ENCODE measurements around the gene CCDC106.
A peak's percentile ranks its signal among the peaks of the same experiment; 100 is the strongest.

DNA sequence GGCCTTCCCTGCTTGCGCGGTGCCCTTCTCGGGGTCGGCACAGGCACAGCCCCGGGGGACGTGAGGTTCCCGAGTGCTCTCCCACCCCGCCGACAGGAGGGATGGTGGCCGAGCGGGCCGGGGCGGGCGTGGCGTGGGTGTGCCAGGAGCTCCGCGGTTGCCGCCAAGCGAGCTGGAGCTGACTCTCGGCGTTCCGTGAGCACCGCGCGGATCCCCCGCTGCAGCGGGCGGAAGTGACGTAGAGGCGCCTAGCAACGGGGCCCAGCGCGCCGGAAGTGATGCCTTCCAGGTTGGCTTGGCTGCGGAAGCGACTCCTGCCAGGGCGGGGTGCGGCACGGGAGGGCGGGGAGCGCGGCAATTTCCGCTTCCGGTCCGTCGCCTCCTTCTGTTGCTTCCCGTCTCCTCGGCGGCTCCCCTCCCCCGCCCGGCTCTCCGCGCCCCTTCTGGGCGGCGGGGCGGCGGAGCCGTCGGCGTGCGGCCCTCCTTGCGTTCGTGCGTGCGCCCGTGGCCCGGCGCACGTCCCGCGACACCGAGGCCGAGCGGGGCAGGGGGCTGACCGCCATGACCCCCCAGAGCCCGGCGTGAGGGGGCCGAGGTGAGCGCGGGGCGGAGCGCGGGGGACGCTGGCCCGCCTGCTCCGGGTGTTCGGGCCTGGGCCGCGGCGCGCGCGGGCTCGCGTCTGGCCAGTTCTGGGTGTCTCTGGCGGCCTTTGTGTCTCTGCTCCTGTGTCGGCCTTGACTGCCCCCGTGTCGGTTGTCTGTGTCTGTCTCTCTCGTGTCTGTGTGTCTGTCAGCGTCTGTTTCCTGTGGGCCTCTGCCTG, 27.0 kb downstream of the CCDC106 start, which contains the start of gene EPN1:
- TF ChIP-seq EZH2 (IDR thresholded peaks at IDR 0.05) (no peak), FOXP2 (optimal IDR thresholded peaks at IDR 0.05; ENCODE audit: control extremely low read depth, extremely low read length, insufficient read depth) (no peak), POLR2AphosphoS5 (IDR thresholded peaks at IDR 0.05; ENCODE audit: borderline replicate concordance, low read depth, low read length) (peak; percentile 89)
